NCI-H1105 treated with DMSO at 0.1 percent for 48 hours (cell line): ENCODE results near the gene MARCHF9.
"Not testable (repeated sequence)": the region's sequence is repeated elsewhere in the genome, so short reads cannot be mapped to it uniquely, and the experiment has no call there.

Experiments
- DNase-seq: peaks from one replicate; lab custom pipeline; 2025; lab: John Stamatoyannopoulos, UW

Gene MARCHF9, protein sequence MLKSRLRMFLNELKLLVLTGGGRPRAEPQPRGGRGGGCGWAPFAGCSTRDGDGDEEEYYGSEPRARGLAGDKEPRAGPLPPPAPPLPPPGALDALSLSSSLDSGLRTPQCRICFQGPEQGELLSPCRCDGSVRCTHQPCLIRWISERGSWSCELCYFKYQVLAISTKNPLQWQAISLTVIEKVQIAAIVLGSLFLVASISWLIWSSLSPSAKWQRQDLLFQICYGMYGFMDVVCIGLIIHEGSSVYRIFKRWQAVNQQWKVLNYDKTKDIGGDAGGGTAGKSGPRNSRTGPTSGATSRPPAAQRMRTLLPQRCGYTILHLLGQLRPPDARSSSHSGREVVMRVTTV

DNA sequence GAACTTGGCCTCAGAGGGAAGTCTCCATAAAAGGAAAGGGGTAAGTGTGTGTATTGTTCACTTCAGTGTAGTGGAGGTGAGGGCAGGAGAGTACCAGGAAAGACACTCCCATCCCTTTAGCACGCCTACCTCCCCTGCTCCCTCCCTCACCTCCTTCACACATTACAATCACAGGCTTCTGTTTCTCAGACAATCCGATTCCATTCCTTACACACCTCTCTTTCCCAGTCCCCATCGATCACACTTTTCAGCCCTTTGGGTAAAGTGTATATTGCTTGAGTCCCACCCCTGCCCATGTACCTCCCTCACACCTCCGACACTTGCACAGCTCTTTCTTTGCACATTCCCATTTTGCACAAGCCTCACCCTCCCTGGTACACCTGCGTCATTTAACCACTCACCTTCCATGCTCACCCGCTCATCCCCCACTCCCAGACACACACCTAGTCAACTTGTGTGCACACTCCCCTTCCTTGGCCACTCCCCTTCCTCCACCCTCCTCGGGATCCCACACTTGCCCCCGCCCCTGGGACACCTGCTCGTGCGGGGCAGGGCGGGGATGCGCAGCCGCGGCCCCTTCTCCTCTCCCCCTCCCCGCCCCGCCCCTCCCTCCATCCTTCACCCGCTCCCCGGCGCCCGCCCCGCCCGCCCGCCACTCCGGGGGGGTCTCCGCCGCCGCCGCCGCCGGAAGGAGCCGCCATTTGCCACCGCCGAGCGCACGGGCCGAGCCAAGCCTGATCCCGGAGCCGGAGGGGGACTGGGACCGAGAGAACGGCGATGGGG, at the start of gene MARCHF9:
Gene MARCHF9 (plus strand): TSS at position 693 of the 783 bp plus-strand sequence. CDS start 426 bp downstream, outside the sequence.
- DNase-seq: peak; percentile 70

DNA sequence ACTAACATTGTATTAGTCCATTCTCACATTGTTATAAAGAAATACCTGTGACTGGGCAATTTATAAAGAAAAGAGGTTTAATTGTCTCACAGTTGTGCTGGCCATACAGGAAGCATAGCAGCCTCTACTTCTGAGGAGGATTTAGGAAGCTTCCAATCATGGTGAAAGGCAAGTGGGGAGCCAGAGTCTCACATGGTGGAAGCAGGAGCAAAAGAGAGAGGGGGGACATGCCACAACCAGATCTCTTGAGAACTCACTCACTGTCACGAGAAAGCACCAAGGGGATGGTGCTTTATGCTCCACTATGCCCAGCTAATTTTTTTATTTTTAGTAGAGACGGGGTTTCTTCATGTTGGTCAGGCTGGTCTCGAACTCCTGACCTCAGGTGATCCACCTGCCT, 47.7 kb upstream of the MARCHF9 start:
- DNase-seq: no peak

DNA sequence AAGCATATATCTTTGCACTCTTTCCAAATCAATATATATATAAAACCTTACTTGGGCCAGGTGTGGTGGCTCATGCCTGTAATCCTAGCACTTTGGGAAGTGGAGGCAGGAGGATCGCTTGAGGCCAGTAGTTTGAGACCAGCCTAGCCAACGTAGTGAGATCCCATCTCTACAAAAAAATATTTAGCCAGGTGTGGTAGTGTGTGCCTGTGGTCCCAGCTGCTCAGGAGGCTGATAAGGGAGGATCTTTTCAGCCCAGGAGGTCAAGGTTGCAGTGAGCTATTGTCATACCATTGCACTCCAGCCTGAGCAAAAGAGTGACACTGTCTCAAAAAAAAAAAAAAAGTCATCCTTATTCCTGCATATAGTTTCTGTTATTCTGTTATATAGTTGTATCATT, 46.6 kb upstream of the MARCHF9 start:
- DNase-seq: no peak

DNA sequence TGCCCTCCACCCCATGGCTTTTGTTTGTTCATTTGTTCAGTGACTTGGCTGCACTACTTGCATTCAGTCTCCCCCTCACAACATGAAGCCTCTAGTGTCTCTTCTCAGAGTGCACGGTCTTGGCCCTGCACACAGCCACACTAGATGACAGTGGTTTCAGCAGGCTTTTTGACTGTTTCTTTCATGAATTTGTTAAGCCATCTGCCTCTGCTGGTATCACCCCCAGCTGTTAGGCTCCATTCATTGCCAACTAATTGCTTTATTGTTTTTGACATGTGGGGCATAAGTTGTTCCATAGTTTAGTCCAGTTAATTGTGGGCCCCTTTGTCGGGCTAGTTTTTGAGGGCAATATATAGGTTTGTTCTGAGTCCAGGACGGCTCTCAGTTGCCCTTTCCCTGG, 42.2 kb upstream of the MARCHF9 start:
- no peak for DNase-seq

DNA sequence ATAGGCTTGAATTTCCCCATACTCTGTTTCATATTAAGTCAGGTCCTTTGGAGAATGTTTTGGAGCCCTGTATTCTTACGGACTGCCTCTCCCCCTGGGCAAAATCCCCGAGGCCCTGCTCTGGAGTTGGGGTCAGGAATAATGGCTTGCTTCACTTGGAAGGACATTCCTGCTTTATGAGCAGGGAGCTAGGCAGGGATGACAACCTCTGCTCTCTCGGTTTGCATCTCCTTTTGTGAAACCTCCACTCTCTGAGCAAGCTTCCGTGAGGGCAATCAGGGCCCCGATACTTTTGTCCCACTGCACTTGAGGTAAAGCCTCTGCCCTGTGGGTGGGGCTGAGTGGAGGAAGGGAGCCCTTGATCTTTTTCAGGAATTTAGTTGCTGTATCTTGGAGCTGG, 41.7 kb upstream of the MARCHF9 start:
- no peak for DNase-seq

DNA sequence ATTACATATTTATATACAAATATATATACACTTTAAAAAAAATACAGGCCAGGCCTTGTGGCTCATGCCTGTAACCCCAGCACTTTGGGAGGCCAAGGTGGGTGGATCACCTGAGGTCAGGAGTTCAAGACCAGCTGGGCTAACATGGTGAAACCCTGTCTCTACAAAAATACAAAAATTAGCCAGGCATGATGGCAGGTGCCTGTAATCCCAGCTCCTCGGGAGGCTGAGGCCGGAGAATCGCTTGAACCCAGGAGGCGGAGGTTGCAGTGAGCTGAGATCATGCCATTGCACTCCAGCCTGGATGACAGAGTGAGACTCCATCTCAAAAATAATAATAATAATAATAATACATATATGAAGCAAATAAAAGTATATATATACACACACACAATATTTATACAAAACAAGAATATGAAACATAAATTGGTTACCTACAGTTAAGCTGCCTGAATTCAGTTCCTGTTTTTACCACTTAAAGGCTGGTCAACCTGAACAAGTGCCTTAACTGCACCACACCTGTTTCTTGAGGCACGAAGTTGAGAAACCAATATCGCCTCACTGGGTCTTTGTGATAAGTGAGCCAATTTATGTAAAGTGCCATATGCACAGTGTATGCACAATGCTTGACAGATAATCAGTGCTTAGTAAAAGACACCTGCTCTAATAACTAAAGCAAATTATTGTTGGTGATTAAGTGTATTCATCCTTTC, 39.7 kb upstream of the MARCHF9 start:
- DNase-seq: not testable (repeated sequence)

DNA sequence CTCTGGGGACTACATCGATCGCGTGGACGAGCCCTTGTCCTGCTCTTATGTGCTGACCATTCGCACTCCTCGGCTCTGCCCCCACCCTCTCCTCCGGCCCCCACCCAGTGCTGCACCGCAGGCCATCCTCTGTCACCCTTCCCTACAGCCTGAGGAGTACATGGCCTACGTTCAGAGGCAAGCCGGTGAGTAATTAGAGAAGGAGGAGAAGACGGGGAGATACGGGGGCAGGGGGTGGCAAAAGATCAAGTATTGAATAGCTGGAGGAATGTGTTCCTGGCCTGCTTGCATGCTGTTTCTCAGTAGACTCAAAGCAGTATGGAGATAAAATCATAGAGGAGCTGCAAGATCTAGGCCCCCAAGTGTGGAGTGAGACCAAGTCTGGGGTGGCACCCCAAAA, 39.1 kb upstream of the MARCHF9 start:
- DNase-seq: no peak

DNA sequence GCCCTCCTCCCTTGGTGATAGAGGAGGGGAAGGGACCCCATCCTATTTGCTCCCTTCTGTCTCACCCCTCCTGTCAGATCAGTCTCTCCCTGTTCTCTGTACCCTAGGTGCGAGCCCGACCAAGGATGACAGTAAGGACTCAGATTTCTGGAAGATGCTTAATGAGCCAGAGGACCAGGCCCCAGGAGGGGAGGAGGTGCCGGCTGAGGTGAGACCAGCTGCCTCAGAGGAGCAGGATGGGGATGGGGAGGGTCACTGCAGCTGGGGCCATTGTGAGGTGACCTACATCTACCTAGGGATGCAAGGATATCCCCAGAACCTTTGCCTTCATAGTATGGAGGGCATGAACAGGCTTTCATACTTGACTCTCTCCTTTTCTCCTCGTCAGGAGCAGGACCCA, 38.6 kb upstream of the MARCHF9 start:
- DNase-seq: no peak

DNA sequence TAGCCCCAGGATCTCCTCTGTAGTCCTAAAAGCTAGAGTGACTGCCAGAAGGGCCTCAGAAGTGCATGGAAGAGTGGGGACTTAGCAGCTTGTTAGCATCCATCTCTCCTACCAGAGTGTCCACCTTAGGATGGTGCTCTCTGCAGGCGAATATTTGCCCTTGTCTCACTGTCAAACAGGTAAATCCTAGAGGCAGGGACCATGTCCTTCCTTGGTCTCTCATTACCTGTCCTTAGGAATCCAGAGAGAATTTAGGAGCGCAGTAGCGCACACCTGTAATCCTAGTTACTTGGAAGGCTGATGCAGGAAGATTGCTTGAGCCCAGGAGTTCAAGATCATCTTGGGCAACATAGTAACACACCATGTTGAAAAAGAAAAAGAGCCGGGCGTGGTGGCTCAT, 37.8 kb upstream of the MARCHF9 start:
- DNase-seq: no peak

DNA sequence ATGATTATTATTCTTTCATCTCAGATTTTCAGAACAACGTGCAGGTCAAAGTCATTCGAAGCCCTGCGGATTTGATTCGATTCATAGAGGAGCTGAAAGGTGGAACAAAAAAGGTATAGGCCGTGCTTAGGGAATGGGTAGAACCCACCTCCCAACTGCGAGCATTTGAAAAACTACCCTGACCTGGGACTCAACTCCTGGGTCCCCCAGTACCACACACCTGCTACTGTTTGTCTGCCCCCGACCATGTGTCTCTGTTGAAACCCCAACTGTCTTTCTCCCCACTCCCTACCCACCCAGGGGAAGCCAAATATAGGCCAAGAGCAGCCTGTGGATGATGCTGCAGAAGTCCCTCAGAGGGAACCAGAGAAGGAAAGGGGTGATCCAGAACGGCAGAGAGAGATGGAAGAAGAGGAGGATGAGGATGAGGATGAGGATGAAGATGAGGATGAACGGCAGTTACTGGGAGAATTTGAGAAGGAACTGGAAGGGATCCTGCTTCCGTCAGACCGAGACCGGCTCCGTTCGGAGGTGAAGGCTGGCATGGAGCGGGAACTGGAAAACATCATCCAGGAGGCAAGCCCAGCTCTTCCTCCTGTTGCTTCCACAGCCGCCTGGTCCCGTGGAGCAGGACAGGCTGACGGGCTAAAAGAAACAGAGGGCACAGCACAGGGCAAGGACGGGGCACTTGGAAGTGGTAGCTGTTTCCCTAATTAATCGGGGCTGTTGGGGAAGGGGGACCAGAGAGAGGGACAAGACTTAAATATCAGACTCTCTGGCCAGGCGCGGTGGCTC, 36.9 kb upstream of the MARCHF9 start:
- no peak for DNase-seq

DNA sequence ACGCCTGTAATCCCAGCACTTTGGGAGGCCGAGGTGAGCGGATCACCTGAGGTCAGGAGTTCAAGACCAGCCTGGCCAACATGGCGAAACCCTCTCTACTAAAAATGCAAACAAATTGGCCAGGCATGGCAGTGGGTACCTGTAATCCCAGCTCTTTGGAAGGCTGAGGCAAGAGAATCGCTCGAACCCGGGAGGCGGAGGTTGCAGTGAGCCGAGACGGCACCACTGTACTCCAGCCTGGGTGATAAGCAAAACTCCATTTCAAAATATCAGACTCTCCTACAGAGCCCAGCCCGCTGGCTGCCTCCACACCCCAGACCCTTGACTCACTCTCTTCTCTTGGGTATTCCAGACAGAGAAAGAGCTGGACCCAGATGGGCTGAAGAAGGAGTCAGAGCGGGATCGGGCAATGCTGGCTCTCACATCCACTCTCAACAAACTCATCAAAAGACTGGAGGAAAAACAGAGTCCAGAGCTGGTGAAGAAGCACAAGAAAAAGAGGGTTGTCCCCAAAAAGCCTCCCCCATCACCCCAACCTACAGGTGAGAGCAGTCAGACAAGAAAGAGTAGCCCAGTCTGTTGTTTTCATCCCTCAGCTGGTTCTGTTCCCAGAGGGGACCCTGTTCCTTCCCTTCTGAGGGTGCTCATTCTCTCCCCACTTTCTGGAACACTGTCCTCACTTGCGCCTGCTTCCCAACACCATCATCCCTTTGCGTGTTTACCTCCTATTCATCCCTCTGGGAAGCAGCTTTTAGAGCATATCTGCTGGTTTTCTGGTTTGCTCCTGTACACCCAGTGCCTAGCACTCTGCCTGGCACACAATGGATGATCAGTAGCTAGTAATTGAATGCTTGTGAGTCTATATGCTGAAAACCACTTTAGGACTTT, 36.0 kb upstream of the MARCHF9 start:
- no peak for DNase-seq

DNA sequence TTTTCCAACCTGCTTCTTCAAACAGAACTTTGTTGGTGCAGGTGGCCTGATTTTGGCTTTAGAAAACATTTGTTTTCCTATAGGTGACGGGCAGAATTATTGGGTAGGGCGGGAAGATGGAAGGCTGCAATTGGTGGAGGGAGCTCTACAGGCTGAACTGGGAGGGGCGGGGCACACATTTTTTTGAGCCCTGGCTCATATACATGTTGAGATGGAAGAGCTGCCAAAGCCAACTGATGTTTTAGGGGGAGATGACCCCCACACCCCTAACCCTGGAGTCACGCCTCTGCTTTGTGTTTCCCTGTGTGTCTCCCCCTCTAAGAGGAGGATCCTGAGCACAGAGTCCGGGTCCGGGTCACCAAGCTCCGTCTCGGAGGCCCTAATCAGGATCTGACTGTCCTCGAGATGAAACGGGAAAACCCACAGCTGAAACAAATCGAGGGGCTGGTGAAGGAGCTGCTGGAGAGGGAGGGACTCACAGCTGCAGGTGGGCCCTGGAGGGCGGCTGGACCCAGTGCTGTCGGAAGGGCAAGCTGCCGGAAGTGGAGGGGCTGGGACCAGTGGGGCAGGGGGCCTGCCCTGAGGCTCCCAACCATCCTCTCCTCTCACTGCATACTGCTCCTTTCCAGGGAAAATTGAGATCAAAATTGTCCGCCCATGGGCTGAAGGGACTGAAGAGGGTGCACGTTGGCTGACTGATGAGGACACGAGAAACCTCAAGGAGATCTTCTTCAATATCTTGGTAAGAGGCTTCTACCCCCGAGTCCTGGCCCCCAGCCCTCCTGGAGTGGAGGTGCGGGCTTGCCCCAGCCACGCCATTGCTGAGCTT, 34.9 kb upstream of the MARCHF9 start:
- DNase-seq: no peak

DNA sequence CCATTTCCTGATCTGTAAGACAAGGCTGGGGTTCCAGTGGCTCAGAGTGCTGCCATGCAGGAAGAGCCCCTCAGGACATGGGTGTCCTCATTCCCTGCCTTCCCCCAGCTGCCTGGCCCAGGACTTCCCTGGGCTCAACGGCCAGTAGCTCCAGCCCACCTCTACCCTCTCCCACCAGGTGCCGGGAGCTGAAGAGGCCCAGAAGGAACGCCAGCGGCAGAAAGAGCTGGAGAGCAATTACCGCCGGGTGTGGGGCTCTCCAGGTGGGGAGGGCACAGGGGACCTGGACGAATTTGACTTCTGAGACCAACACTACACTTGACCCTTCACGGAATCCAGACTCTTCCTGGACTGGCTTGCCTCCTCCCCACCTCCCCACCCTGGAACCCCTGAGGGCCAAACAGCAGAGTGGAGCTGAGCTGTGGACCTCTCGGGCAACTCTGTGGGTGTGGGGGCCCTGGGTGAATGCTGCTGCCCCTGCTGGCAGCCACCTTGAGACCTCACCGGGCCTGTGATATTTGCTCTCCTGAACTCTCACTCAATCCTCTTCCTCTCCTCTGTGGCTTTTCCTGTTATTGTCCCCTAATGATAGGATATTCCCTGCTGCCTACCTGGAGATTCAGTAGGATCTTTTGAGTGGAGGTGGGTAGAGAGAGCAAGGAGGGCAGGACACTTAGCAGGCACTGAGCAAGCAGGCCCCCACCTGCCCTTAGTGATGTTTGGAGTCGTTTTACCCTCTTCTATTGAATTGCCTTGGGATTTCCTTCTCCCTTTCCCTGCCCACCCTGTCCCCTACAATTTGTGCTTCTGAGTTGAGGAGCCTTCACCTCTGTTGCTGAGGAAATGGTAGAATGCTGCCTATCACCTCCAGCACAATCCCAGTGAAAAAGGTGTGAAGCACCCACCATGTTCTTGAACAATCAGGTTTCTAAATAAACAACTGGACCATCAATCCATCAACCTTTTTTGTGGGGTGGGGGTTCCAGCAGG, 34.0 kb upstream of the MARCHF9 start:
- no peak for DNase-seq

DNA sequence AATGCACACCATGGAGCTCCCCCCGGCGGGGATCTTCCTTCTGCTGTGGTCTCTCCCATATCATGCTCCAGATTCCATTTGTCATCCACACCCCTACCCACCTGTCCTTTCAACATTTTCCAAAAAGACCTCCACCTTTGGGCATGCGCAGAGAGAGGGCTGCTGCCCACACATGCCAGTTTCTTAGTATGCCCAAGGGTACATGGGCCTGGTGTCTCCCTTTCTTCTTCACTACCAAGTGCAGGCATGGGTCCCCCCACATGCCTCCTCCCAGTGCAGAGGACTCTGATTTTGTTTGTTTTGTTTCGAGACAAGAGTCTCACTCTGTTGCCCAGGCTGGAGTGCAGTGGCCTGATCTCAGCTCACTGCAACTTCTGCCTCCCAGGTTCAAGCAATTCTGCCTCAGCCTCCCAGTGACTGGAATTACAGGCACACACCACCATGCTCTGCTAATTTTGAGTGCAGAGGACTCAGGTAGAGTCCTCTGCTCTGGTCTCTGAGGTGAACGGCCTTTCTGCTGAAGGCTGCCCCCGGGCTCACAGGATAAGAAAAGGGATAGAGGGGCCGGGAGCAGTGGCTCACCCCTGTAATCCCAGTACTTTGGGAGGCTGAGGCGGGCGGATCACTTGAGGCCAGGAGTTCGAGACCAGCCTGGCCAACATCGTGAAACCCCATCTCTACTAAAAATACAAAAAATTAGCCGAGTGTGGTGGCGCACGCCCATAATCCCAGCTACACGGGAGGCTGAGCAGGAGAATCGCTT, 32.9 kb upstream of the MARCHF9 start:
- not testable (repeated sequence) for DNase-seq

DNA sequence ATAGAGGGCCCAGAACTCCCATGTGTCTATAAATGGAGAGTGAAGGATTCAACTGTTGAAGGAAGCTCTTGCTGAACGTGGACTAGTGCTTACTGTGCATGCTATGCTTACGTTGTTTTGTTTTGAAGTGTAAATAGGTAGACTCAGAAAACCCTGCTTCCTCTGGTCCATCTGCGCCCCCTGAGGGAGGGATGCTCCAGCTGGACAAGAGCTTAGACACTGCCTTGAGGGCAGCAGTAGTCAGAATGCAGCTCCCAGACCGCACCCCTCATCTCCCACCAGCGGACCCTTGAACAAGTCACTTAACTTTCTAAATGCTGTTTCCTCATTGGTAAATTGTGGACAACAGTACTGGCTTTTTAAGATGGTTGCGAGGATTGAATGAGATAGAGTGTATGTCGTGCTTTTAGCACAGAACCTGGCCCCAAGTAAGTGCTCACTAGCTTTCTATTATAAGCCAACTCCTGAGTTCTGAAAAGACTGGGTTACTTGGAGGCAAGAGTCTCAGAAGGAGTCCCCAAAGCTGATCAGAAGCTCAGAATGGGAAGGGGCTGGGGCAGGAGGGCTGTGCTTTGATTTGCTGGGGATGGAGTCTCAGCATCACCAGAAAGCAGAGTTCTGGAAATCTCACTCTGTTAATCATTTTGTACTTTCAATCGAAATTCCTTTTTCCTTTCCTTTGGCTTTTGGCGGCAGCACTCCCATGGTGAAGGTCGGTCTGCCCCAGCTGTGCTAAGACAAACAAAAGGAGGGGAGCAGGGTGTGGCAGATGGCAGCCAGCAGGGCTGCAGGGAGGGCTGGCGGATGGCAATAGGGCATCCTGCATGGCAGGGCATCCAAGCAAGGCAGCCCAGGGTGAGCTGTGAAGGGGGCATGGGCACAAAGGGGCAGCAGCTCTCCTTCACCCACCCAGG, 31.9 kb upstream of the MARCHF9 start:
- no peak for DNase-seq

DNA sequence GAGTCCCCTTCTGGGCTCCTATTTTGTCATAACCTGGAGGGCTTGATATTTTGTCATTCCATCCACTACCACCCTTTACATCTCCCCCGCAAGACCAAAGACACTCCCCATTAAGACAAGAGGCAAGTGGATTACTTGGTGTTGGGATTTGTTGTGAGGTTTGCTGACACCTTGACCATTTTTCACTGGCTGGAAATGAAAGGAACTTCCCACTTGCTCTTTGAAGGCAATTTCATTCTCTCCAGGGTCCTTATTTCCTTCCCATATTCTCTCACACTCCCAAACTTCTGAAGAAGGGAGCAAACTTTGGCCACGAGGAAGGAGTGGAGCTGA, 31.3 kb upstream of the MARCHF9 start:
- DNase-seq: no peak
